GM13977 (cell line): ENCODE measurements around the gene DPH7.

ENCODE experiments used
- DNase-seq: peaks from one replicate; pipeline ENCODE4 v3.0.0; 2012; ENCODE audit warnings: low spot score
- CTCF ChIP-seq: IDR thresholded peaks from 2 replicates; pipeline ENCODE4 v1.5.1; 2012; ENCODE audit warnings: mild to moderate bottlenecking, control low read depth; ENCODE audit not compliant: insufficient read depth; ENCODE audit errors: extremely low read depth, missing control alignments
- in situ Hi-C: fragments of 300-500 bp; cut with MboI; formaldehyde crosslinking; loops from one replicate; pipeline ENCODE4 v1.12.0; 2022; ENCODE audit warnings: low sequenced_read_pairs, low pct_unique_long_range_greater_than_20kb, mixed read lengths, inconsistent platforms; ENCODE audit not compliant: unreplicated experiment

The DPH7 gene

DNA sequence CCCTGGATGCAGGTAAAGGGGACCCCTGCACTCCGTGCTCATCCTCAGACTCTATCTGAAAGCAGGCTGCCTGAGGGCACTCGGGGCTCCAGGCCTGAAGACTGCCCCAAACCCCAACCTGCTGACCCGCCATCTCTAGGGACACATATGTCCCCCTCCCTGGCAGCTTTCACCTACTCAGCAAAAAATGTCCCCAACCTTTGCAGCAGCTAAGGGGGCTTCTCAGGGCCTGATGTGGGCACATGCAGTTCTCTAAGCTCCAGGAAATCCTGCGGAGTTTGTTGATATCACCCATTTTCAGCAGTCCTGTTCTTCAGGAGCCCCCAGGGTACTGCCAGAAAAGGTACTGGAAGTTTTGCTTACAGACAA, 2.2 kb upstream of the DPH7 start:
- DNase-seq, result no peak
- in situ Hi-C loops, result no loop called here
- no peak for TF ChIP-seq CTCF

DNA sequence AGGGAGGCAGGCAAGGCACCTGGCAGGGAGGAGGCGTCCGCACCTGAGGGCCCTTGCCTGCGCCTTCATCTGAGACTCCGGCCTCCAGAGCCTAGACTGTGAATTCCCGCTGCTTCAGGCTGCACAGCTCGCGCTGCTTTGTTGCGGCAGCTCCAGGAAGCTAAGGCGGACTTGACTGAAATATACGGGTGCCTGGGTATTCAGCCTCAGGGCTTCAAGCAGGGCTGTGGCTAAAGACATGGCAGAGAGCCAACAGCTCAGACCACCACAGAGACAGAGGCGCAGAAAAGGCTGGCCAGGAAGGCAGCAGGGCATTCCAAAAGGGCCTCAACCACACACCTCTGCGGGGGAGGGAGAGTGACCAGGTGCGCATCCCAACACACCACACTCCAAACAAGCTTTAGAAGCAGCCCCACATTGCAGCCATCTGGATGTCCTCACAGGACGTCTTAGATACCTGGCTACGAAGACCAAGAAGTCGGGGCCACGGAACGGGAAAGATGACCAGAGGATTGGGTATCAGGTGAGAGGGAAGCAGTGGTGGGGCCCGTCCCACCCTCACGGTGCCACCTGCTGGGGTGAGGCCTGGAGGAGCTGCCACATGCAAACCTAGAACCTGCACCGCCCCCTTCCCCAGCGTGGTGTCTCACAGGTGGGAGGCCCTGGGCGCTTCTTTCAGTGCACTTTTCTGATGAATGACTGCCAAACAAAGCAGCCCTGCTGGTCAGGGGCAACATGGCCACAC, 1.7 kb upstream of the DPH7 start:
- TF ChIP-seq CTCF, result no peak
- no peak for DNase-seq
- in situ Hi-C loops, result no loop called here

DNA sequence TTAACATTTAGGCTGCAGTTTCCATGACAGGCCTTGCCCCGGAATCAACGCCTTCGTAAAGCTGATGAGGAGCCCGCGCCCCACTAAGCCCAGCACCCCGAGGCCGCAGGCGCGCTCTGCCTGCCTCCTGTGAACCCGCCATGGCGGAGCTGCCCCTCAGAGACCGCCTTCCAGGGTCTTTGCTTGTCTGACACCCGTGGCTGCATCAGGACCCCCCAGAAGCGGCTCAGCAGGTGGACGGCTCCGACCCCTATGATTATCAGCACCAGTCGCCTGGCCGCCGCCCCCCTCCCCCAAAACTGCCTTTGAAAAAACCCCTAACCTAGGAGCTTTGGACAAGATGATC, 507 bp upstream of the DPH7 start:
- no peak for DNase-seq
- in situ Hi-C loops, result no loop called here
- TF ChIP-seq CTCF, result no peak

DNA sequence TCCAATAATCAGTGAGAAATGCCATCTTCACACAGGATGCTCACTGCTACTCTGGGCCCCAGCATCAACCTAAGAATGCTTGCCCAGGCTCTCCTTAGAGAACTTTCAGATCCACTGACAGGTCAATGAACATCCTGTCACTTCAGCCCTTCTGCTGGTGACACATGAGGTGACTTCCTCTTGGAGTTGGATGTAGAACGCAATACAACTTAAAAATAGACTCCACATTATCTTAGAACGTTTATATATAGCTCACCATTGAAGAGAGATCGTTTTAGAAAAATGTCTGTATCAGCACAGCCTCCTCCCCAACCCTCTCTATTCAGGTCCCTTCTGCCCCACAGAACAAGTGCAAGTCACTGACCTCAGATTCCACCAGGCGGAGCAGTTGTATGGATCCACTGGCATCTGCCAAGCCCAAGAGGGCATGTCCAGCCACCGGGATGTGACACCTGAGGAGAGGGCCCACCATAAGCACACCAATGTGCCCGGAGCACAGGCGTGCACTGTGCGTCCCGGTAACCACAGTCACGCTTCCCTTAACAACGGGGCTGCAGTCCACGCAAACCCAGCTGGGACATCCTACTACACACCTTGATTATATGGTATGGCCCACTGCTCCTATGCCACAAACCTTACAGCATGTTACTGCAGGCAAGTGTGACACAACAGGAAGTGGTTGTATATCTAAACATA, 2.9 kb downstream of the DPH7 start:
- no peak for DNase-seq
- in situ Hi-C loops, result no loop called here
- no peak for TF ChIP-seq CTCF

DNA sequence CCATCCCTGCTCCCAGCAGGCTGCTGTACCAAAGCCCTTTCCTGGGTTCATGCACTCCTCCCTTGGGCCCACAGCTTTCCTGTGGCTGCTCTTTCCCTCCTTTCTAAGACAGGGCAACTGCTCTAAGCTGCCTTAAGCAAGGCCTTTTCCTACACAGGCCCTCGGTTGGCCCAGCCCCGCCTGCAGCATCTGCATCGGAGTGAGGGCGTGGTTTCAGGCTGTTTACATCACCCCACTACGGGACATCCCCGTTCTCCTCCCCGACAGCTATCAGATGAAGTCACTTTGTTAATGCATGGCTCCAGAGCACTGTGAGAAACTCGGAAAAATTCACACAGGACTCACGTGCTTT, 3.4 kb downstream of the DPH7 start:
- no peak for DNase-seq
- TF ChIP-seq CTCF, result no peak
- in situ Hi-C loops, result no loop called here

DNA sequence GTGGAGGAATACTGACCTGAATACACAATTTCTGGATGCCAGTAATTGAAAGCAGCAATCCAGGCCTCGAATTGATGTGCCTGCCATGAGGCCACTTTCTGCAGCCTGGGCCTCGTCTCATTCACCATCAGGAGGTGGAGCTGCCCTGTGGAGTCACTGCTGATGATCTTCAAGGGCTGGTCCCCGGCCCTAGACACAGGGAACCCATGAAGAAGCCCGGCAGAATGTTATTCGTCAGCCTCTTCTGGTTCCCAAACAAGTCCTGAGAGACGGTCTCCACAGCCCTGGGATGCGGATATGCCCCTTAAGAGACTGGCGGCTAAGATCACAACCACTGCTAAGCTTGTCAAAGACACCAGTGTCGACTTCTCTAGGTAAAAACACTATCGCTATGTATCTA, 4.5 kb downstream of the DPH7 start:
- TF ChIP-seq CTCF, result no peak
- in situ Hi-C loops, result no loop called here
- no peak for DNase-seq
